ENCODE data around the gene GRHL3.

The GRHL3 gene

DNA sequence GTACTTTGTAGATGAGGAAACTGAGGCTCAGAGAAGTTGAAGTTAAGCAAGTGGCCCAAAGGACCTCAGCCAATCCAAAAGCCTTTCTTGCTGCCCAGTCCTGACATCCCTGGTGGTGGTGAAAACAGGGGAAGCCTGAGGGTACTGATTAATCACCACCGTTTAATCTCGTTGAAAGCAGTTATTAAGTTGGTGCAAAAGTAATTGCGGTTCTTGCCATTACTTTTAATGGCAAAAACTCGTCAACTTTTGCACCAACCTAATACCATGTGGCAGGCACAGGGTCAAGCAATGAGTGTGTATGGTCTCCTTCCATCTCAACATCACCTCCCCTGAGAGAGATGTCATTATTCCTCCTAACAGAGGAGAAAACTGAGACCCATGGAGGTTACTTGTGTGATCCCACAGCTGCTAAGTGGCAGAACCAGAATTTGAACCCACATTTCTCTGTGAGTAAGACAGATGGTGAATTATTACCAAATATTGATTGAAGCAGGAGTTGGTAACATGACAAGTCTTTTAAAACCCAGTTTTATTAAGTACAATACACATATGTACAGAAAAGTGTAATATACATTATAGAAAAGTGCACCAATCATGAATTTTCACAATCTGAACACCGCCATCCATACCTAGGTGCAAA is 39.4 kb upstream of the GRHL3 start:
- TF ChIP-seq, protein P1, sequence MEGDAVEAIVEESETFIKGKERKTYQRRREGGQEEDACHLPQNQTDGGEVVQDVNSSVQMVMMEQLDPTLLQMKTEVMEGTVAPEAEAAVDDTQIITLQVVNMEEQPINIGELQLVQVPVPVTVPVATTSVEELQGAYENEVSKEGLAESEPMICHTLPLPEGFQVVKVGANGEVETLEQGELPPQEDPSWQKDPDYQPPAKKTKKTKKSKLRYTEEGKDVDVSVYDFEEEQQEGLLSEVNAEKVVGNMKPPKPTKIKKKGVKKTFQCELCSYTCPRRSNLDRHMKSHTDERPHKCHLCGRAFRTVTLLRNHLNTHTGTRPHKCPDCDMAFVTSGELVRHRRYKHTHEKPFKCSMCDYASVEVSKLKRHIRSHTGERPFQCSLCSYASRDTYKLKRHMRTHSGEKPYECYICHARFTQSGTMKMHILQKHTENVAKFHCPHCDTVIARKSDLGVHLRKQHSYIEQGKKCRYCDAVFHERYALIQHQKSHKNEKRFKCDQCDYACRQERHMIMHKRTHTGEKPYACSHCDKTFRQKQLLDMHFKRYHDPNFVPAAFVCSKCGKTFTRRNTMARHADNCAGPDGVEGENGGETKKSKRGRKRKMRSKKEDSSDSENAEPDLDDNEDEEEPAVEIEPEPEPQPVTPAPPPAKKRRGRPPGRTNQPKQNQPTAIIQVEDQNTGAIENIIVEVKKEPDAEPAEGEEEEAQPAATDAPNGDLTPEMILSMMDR (IDR thresholded peaks at IDR 0.05; ENCODE audit: insufficient read depth, low read depth, low read length, missing control alignments): no peak

DNA sequence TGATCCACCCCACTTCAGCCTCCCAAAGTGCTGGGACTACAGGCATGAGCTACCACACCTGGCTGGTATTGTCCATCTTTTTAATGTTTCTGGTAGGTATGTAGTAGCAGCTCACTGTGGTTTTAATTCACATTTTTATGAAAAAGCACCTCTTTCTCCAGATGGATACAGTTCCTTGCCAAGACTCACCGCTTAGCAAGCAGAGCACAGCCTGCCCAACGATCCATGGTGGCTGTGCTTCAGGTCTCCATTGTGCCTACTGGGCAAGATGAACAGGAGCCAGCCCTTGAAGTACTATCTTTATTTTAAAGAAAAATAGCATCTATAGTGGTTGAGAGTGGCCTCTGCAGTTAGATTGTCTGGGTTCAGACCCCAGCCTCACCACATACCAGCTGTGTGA is 37.6 kb upstream of the GRHL3 start:
- no peak overlapping the region for H3K4me3 ChIP-seq (ENCODE audit: low read length)
- DNase-seq (ENCODE audit: low read depth): no peak
- TF ChIP-seq, protein P1 (IDR thresholded peaks at IDR 0.05; ENCODE audit: insufficient read depth, low read depth, low read length, missing control alignments): no peak

More for the DNA sequence above, 39.4 kb upstream of the GRHL3 start:
- H3K4me3 ChIP-seq (ENCODE audit: low read length): no peak overlapping the region
- no peak for DNase-seq (ENCODE audit: low read depth)

GRCh38 chr1:24282491-24282890 is 36.7 kb upstream of the GRHL3 start:
- TF ChIP-seq, protein P1 (IDR thresholded peaks at IDR 0.05; ENCODE audit: insufficient read depth, low read depth, low read length, missing control alignments): no peak

DNA sequence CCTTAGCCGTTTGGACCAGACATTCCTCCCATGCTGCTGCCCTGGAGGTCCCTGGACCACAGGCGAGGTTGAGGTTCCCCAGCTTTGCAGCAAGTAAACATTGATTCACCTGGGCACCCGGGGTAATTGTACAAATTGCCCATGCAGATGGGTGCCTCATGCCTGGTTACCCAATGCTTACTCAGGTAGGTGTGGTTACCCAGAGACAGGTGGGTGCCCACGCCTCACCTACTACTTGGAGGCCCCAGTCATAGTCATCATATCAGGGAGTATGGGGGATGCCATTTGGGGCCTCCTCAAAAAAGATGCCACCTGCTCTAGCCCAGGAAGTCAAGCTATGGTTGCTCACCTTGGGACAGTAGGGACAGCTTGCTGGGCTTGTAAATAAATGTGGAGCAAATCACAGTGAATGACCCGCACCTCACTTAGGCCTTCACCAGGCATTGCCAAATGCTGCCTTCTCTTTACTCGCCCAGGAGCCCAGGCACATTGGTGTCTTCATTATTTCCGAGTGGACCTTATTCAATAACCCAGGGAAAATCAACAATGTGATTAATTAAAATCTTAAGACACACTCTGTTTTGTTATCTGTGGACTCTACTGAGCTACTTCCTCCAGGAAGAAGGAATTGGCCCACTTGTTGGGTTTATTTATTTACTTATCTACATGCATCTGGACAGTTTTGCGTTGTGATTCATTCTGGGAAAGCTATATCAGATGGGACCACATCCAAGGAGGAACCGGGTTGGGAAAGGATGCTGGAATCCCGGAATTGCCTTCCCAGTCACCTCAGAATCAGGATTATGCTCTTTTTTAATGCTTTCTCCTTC is 35.6 kb upstream of the GRHL3 start:
- TF ChIP-seq, protein P1 (IDR thresholded peaks at IDR 0.05; ENCODE audit: insufficient read depth, low read depth, low read length, missing control alignments): no peak
- no peak overlapping the region for H3K4me3 ChIP-seq (ENCODE audit: low read length)
- peak; percentile 94 for DNase-seq (ENCODE audit: low read depth)

More at GRCh38 chr1:24282491-24282890, 36.7 kb upstream of the GRHL3 start:
- peak; percentile 47 for DNase-seq (ENCODE audit: low read depth)
- no peak overlapping the region for H3K4me3 ChIP-seq (ENCODE audit: low read length)

DNA sequence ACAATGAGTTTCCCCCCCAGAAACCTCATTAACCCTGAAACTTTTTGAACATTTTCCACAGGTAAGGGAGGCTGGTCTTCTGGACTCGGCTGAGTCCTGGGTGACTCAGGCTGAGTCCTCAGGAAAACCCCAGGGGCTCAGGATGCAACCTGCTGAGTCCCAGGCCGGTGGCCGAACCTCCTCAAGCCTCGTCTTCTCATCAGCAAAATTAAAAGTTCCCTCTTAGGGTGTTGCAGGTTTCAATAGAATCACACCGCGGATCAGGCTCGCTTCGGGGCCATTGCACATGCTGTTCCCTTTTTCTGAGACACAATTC is 35.0 kb upstream of the GRHL3 start:
- TF ChIP-seq, protein P1 (IDR thresholded peaks at IDR 0.05; ENCODE audit: insufficient read depth, low read depth, low read length, missing control alignments): no peak
- peak; percentile 89 for DNase-seq (ENCODE audit: low read depth)
- H3K4me3 ChIP-seq (ENCODE audit: low read length): no peak overlapping the region

DNA sequence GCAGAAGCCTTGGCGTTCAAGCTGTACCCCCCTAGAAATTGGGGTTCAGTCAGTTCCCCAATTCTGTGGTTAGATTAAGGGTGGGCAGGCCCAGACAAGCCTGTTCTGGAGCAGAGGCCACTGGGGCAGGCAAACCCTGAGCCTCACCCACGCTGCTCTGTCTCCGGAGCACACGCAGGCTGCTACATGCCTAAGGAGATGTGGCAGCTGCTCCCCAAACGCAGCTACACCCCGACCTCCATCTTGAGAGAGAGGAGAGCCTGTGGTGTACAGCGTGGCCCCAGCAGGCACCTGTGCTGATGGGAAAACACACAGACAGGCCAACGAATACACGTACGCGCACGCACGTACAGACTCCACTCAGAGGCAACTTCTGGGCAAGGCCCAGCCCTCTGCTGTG is 33.9 kb upstream of the GRHL3 start:
- TF ChIP-seq, protein P1 (IDR thresholded peaks at IDR 0.05; ENCODE audit: insufficient read depth, low read depth, low read length, missing control alignments): no peak
- no peak overlapping the region for H3K4me3 ChIP-seq (ENCODE audit: low read length)
- peak; percentile 90 for DNase-seq (ENCODE audit: low read depth)

Measured in epithelial cell of esophagus (primary cell).